ENCODE measurements around the gene DYSF. TPM values are rescaled to one million over a fixed set of nuclear protein-coding genes. Genes with fewer than 3 reads are reported as not detected.
A peak's percentile ranks its signal among the peaks of the same experiment; 100 is the strongest.

Gene DYSF
- total and polyA plus RNA-seq, 2 donors (not counting 3 experiments of a cell fraction or from before 2014, with no cell fraction given), result 50.9 to 152 TPM

DNA sequence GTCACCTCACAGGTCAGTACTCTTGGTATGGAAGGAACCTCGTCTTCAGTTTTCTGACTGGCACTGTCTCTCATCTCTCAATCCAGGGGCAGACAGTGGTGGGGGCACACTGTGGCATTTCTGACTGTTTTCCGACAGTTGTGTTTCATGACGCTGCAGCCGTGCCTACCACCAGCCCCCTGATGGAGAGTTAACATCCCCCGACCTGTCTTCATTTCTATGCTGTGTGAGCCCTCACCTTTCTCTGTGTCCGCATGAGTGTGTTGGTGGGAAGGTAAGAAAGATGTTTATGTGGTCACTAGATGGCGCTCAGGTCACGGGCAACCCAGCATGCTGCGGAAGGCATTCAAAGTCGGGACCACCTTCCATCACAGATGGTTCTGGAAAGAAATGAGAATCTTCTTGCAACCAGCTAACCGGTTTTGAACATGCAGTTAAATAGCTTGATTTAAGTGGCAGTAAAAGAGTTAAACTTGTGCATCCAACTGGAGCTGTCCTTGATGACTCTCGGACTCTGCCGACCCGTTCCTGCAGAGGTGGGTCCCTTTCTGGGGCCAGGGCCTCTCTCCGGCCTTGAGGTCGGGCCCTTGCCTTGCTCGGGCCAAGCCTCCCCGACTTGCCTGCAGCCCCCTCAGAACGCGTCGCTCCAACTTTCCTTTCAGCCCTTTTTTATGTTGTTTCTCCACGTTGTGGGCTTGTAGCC, 92.4 kb downstream of the DYSF start:
- H2AFZ ChIP-seq (ENCODE audit: low read depth, low read length), result peak overlapping the region; percentile 69
- no peaks in the 10 kb centered on the region for H4K20me1 ChIP-seq (replicated peaks; ENCODE audit: control insufficient read depth, extremely low read depth, insufficient read depth, low read length)
- H3K9me3 ChIP-seq (replicated peaks; ENCODE audit: control insufficient read depth, insufficient read depth, low read length), result no peaks in the 10 kb centered on the region
- H3K27me3 ChIP-seq (ENCODE audit: control insufficient read depth in 2 of 2, insufficient read depth in 2 of 2, low read length in 2 of 2), result no peaks in the 10 kb centered on the region
- H3K9ac ChIP-seq (replicated peaks; ENCODE audit: extremely low read depth, insufficient read depth, low read length), result no peak overlapping the region
- no peak overlapping the region for H3K27ac ChIP-seq (ENCODE audit: insufficient read depth, low read depth, low read length)
- intact Hi-C loops (cut with micrococcal nuclease) (loop anchor here (1.0 to 10.0 kb wide), 8 partner anchors 65 to 1199 kb away; no protein-coding TSS in a partner anchor), dilution Hi-C loops (cut with MboI; ENCODE audit: extremely low pct_ligation_motif_present, low sequenced_read_pairs) (no loop called here)
- BruUV-seq (replicated peaks), result TSS peak; percentile 25
- ChIA-PET POLR2A (no interaction called here), CTCF (interaction anchor here (0.7 to 4.1 kb wide), 10 partner anchors 11 to 1034 kb away, joined by 3 to 33 read pairs (median 5); no protein-coding TSS in a partner anchor)
- H3K9me1 ChIP-seq (replicated peaks; ENCODE audit: control insufficient read depth, extremely low read depth, insufficient read depth, low read length), result no peaks in the 10 kb centered on the region
- peak overlapping the region in 1 of 3 experiments; percentile 7 for H3K4me3 ChIP-seq (replicated peaks in 1 of 3; ENCODE audit: insufficient read depth in 1 of 3, low read depth in 1 of 3, low read length in 3 of 3)
- no peaks in the 10 kb centered on the region for H3K79me2 ChIP-seq (ENCODE audit: control insufficient read depth, insufficient read depth, low read length)
- peak overlapping the region; percentile 41 for H3K4me2 ChIP-seq (ENCODE audit: insufficient read depth, low read length)
- H3K4me1 ChIP-seq (ENCODE audit: control insufficient read depth, extremely low read depth, insufficient read depth, low read length), result peaks cover 11% of the 10 kb centered on the region
- TF ChIP-seq CTCF (IDR thresholded peaks at IDR 0.05; ENCODE audit: extremely low read depth in 1 of 2, insufficient read depth in 1 of 2, low read depth in 1 of 2, low read length in 2 of 2), result peak; percentile 64 to 72
- TF ChIP-seq, protein P1, sequence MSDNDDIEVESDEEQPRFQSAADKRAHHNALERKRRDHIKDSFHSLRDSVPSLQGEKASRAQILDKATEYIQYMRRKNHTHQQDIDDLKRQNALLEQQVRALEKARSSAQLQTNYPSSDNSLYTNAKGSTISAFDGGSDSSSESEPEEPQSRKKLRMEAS (IDR thresholded peaks at IDR 0.05; ENCODE audit: insufficient read depth, insufficient read length), result no peak
- DNase-seq (ENCODE audit: low read depth, low spot score), result peak; percentile 74
- no peaks in the 10 kb centered on the region for H3K36me3 ChIP-seq (ENCODE audit: control insufficient read depth in 2 of 2, extremely low read depth in 1 of 2, insufficient read depth in 2 of 2, low read length in 2 of 2)
- peak; percentile 94 for FAIRE-seq

DNA sequence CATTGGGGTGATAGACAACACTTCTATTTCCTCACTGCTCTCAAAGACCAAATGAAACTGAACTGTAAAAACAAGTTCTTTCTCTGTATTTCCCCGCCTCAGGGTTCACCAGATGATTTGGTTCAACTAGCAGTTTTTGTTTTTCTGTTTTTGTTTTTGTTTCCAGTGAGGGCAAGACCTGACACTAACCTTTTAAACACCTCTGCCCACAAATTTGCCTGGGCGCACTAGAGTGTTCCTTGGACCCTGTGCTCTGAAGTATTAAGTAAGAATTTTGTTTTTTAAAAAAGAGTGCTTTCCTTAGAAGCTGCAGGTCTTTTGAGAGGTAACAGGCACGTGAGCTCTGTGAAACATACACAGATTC, 92.9 kb downstream of the DYSF start:
- peak; percentile 18 for FAIRE-seq

More for the DNA sequence above, 92.9 kb downstream of the DYSF start:
- CTCF ChIA-PET, result interaction anchor here (0.7 to 4.1 kb wide), 8 partner anchors 10 to 604 kb away, joined by 3 to 33 read pairs (median 5); no protein-coding TSS in a partner anchor
- TF ChIP-seq JUN (IDR thresholded peaks at IDR 0.05; ENCODE audit: borderline replicate concordance, insufficient read depth, insufficient read length, low read depth) (no peak), EZH2 (IDR thresholded peaks at IDR 0.05; ENCODE audit: borderline replicate concordance, low read depth, low read length, severe bottlenecking) (no peak), MYC (IDR thresholded peaks at IDR 0.05; ENCODE audit: low read depth, low read length) (no peak)
- TF ChIP-seq, protein P1 (IDR thresholded peaks at IDR 0.05; ENCODE audit: insufficient read depth, insufficient read length), result no peak
- H3K9ac ChIP-seq (replicated peaks; ENCODE audit: extremely low read depth, insufficient read depth, low read length), result no peak overlapping the region
- H3K4me3 ChIP-seq (replicated peaks in 1 of 3; ENCODE audit: insufficient read depth in 1 of 3, low read depth in 1 of 3, low read length in 3 of 3), result no peak overlapping the region
- H3K79me2 ChIP-seq (ENCODE audit: control insufficient read depth, insufficient read depth, low read length), result no peaks in the 10 kb centered on the region
- H2AFZ ChIP-seq (ENCODE audit: low read depth, low read length), result no peak overlapping the region
- peaks cover 0 to 3% of the 10 kb centered on the region in 2 experiments for H3K36me3 ChIP-seq (ENCODE audit: control insufficient read depth in 2 of 2, extremely low read depth in 1 of 2, insufficient read depth in 2 of 2, low read length in 2 of 2)
- dilution Hi-C loops (cut with MboI; ENCODE audit: extremely low pct_ligation_motif_present, low sequenced_read_pairs), result no loop called here
- H3K27me3 ChIP-seq (ENCODE audit: control insufficient read depth in 2 of 2, insufficient read depth in 2 of 2, low read length in 2 of 2), result no peaks in the 10 kb centered on the region
- H3K4me2 ChIP-seq (ENCODE audit: insufficient read depth, low read length), result no peak overlapping the region
- H3K27ac ChIP-seq (ENCODE audit: insufficient read depth, low read depth, low read length), result no peak overlapping the region
- DNase-seq (ENCODE audit: low read depth, low spot score), result no peak
- H4K20me1 ChIP-seq (replicated peaks; ENCODE audit: control insufficient read depth, extremely low read depth, insufficient read depth, low read length), result no peaks in the 10 kb centered on the region
- intact Hi-C loops (cut with micrococcal nuclease), result loop anchor here (5.0 to 10.0 kb wide), 3 partner anchors 451 to 1199 kb away; no protein-coding TSS in a partner anchor
- H3K9me3 ChIP-seq (replicated peaks; ENCODE audit: control insufficient read depth, insufficient read depth, low read length), result no peaks in the 10 kb centered on the region
- peaks cover 11% of the 10 kb centered on the region for H3K4me1 ChIP-seq (ENCODE audit: control insufficient read depth, extremely low read depth, insufficient read depth, low read length)
- no peaks in the 10 kb centered on the region for H3K9me1 ChIP-seq (replicated peaks; ENCODE audit: control insufficient read depth, extremely low read depth, insufficient read depth, low read length)
- no TSS peak for BruUV-seq (replicated peaks)
- POLR2A ChIA-PET, result no interaction called here

Data from endothelial cell of umbilical vein (primary cell).